SK-N-MC (cell line): ENCODE data around the gene SPZ1.

Source experiments
- EZH2 ChIP-seq: fragments of 200-600 bp; sonication (generic); IDR thresholded peaks from one replicate; pipeline ENCODE4 v1.6.1; 2017; ENCODE audit warnings: antibody characterized with exemption
- FOXP2 ChIP-seq: optimal IDR thresholded peaks from 2 replicates; pipeline ENCODE3; 2011; ENCODE audit warnings: mild to moderate bottlenecking, moderate library complexity; ENCODE audit not compliant: insufficient read depth; ENCODE audit errors: extremely low read length, control extremely low read depth
- POLR2AphosphoS5 ChIP-seq: IDR thresholded peaks from 2 replicates; pipeline ENCODE4 v1.6.1; 2012; ENCODE audit warnings: mild to moderate bottlenecking, low read depth, low read length, borderline replicate concordance

DNA sequence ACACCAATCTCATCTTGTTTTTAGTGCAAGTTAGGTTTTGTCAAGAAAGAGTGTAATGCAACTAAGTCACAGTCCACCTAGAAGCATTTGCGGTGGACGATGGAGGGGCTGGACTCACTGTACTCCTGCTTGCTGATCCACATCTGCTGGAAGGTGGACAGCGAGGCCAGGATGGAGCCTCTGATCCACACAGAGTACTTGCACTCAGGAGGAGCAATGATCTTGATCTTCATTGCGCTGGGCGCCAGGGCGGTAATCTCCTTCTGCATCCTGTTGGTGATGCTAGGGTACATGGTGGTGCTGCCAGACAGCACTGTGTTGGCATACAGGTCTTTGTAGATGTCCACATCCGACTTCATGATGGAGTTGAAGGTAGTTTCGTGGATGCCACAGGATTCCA, 20.2 kb upstream of the SPZ1 start:
- TF ChIP-seq POLR2AphosphoS5 (no peak), EZH2 (no peak), FOXP2 (no peak)
